GM19438 (cell line): Measurements from ENCODE around the gene SPPL3.

ENCODE experiments used
- ATAC-seq: cut with Tn5 transposase; IDR thresholded peaks from one replicate; pipeline ENCODE4 v1.9.1; 2021; ENCODE audit warnings: low read depth; ENCODE audit not compliant: unreplicated experiment

The SPPL3 gene

DNA sequence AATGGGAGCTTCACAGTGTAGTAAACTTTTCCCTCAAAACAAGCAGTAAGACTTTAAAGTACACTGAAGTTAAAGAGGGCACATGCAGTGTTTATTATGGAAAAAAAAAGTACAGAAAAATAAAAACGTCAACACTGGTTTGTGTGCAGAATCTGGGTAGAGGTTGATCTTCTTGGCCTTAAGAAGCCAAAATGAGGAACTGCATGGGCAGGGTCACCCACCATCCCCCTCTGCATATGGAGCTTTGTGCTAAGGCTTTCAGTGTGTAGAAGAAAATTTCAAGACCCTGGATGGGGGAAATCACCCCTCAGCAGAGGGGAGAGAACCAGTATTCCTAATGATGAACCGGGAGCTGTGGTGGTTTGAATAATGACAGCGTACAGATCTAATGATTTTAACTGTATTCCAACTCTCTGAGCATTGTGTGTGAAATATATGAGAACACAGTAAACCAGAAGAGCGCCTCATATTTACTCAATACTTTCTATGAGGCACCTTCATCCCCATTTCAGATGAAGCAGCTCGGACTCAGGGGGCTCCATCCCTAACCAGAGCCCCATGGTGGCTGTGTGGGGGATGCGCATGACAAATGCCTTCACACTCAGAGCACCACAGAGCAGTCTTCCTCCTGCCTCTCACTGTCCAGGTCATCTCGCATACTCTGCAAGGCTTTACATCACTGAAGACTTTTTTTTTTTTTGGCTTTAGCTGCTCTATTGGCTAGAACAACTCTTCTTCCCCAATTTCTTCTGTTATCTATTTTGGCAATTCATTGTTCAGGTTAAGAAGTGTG, 145.2 kb downstream of the SPPL3 start:
- no peak for ATAC-seq

DNA sequence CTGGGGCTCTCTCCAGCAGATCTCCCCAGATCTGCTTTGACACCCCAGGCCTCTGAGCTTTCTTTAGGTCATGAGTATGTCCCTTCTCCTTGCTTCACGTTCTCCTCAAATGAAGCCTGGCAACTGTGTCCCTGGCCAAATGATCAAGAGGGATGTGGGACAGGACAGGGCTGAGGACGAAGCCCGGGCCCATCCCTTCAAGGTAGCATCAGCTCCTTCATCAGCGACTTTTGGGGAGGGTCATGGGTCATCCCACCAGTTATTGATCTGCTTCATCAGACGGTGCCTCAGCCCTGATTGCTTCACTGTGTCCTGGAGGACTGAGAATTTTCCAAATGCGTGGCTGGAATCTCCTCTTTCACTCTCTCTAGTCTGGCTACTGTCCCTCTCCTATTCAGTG, 146.2 kb downstream of the SPPL3 start:
- no peak for ATAC-seq

DNA sequence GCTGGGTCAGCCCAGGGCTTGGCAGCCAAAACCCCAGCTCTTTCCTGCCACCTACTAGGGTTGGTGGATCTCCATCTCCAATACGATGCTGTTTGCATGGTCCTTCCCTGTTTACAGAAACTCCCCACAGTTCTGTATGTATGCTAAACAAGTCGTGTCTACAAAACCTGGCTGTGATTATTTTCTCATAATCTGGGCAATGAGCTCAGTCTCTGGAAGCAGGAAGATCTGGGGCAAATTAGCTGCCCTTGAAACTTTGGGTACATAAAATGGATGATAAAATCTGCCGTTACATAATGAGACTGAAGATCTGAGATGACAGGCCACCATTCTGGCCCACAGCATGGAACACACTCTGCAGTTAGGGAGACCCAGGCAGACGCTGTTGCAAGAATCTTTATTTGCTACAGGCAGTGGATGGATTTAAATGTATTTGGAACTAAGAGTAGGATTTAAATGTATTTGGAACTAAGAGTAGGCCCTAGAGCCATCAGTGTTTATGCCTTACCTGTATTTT, 146.9 kb downstream of the SPPL3 start:
- no peak for ATAC-seq

DNA sequence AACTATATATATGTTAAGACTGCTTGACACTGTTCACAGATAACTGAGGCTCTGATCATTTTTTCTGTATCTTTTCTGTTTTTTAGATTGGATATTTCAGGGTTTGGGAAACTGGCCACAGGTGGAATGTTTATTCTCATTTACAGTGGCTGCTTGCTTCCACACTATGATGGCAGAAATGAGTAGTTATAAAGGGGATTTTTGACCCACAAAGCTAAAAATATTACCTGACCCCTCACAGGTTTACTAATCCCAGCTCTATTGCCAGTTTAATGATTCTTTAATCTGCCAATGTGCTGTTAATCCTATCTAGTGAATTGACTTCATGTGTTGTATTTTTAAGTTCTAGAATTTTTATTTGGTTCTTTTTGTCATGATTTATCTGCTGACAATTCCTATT, 148.9 kb downstream of the SPPL3 start:
- no peak for ATAC-seq

DNA sequence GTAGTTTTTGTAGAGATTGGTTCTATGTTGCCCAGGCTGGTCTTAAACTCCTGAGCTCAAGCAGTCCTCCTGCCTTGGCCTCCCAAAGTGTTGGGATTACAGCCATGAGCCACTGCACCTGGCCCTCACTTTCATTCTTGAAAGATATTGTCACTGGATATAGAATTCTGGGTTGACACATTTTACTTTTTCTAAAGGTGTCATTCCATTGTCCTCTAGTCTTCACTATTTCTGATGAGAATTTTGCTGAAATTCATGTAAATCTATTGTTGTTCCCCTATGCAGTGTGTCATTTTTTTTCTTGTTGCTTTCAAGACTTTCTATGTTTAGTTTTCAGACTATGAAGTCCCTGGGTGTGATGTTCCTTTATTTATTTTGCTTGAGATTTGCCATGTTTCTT, 149.4 kb downstream of the SPPL3 start:
- ATAC-seq = no peak

DNA sequence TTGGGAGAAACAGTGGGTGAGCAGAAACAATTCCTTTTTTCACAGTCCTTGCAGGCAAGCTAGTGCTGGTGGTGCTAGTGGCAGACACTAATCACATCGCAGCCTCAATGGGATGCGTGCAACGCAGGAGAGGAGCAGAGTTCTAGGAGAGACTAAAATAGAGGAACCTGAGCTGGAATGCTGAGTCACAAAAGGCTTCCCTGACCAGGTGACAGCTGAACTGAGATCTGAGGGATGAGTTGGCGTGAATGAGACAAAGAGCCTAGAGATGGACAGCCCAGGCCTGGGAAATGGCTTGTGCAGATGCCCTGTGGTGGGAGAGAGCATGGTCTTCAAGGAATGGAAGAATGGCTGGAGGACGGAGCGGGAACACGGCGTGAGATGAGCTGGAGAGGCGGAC, 152.8 kb downstream of the SPPL3 start:
- no peak for ATAC-seq

DNA sequence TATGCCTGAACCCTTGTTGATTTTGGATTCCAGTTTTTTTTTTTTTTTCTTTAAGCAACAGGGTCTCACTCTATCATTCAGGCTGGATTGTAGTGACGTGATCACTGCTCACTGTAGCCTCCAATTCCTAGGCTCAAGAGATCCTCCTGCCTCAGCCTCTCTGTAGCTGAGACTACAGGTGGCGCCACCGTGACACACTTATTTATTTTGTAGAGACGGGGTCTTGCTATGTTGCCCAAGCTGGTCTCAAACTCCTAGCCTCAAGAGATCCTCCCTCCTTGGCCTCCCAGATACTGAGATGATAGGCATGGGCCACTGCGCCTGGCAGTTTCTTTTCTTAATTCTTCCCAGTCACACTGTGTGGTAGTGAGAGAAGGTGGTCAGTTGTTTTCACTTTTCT, 153.4 kb downstream of the SPPL3 start:
- ATAC-seq = no peak

DNA sequence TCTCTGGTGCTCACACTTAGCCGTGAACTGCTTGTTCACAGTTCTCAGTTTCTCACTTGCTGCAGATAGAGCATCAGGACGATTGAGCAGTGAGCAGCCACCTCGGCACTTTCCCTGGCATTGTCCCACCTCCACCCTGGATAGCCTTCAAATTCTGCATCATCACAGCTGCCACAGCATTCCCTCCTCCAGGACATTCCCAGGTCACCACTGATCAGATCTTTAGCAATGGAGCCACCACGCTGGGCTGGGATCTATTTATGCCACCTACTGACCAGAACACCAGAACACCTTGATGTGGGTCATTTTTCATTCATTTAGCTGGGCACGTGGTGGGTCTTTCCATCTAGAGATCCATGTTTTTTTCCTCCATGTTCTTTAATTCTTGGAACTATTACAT, 154.9 kb downstream of the SPPL3 start:
- no peak for ATAC-seq

DNA sequence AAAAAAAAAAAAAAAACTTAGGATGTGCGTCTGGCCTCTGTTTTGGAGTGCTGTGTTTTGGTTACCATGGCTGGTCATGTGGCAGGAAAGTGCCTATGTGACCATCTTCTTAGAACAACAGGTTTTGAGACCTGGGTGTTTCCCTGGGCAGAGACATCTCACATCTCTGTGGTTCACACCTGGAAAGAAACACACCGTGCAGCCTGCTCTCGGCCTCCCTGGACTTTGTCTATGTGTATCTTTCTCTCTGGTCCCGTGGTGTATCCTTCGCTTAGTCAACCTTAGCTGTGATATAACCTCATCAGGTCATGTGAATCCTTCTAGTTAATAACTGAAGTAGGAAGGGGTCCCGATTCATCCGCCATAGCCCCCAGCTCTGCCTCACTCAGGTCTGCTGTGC, 155.9 kb downstream of the SPPL3 start:
- no peak for ATAC-seq

DNA sequence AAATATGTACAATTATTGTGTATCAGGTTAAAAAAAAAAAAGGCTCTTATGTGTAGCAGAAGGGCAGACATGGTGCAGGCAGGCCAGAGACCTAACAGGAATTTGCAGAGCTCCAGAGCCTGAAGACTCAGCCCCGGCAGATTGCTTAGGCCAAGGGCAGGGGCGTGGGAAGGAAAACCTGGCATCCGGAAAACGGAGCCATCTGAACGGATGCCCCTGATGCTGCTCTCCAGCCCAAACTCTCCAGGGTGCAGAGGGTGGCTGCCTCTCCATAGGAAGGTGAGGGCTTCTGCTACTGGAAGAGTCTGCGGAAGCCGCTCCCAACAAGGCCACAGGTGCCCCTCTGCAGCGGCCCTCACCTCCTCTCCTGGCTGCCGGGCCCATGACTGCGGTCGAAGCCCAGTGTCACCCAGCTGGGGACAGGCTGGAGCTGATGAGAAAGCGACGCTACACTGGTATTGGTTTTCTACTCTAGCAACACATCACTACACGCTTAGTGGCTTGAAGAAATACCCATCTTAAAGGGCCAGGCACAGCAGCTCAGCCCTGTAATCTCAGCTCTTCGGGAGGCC, 159.2 kb downstream of the SPPL3 start:
- ATAC-seq = no peak

DNA sequence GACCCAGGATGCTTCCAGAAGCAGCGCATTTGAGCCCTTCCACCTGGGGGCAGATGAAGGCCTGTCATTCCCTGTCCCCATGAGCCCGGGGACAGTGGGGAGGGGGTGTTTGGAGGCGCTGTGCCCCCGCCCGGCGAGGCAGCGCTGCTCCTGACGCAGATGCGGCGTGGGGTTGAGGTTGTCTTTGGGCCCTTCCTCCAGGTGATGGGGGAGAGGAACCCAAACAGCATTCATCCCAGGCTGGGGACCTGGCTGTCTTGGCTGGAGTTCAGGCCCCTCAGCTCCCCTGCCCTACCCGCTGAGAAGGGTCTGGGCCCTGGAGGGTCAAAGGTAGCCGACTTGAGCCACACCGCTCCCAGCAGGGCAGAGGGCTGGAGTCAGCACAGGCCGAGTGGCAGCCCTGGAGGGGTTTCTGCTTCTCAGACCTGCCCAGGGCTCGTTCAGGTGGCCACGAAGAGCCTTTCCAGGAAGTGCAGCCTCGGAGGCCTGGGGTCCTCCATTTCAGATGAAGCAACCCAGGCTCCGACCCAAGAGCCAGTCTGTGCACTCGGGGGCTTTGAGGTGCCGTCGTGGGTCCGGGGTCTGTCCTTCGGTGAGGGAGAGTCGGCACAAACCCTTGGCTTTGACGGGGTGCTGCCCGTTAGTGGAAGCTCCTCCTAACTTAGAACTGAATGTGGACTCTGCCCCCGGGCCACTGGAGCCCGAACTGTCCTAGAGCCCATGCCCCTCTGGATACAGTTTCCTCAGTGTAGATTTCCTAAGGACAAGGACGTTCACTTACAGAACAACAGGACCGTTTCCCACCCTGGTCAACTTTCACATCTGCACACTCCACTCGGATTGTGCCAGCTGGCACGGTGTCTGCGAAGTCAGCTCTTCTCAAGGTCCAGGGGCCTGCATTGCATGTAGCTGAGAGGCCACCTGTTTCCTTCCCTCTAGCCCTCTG, 162.4 kb downstream of the SPPL3 start:
- ATAC-seq = no peak

DNA sequence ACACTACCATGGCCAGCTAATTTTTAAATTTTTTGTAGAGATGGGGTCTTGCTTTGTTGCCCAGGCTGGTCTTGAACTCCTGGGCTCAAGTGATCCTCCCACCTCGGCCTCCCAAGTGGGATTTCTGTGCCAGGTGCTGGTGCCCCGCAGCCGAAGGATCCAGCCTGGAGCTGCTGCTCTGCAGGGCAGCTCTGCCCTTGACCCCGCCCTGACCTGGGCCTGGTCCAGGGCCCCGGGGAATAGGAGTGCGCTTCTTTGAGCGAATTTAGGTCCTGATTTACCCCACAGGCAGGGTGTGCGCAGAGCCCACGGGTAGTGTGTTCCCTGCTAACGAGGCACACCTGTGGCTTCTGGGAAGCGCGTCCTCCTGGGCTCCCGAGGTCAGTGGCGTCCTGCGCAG, 163.3 kb downstream of the SPPL3 start:
- no peak for ATAC-seq

DNA sequence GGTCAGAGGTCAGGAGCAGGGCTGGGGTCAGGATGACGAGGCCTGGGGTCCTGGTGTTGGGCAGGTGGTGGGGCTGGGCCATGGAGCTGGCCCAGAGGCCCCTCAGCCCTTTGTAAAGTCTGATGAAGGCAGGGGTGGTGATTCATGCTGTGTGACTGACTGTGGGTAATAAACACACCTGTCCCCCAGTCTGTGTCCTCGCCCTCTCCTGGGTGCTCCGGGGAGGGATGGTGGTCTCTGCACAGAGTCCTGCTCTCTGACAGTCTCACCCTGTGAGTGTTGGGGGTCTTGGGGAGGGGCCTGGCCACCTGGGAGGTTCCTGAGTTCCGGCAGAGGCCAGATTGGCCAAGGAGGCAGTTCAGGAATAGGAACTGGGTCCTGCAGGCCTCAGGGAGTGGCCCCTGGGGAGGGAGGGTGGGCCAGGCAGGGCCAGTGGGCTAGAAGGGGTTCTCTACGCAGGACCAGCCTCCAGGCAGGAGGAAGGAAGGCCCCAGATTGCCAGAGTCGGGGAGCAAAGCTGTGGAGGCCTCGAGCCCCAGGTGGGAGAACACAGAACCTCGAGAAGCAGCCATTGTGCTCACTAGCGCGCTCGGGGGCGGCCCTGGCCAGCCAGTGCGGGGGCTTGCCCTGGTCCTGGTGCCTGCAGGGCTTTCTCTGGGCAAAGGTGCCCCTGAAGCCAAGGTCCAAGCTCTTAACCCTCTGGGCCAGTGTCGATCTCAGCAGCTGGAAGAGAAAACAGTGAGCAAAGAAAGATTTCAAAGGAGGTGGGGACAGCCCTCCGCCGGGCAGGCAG, 164.1 kb downstream of the SPPL3 start:
- no peak for ATAC-seq

DNA sequence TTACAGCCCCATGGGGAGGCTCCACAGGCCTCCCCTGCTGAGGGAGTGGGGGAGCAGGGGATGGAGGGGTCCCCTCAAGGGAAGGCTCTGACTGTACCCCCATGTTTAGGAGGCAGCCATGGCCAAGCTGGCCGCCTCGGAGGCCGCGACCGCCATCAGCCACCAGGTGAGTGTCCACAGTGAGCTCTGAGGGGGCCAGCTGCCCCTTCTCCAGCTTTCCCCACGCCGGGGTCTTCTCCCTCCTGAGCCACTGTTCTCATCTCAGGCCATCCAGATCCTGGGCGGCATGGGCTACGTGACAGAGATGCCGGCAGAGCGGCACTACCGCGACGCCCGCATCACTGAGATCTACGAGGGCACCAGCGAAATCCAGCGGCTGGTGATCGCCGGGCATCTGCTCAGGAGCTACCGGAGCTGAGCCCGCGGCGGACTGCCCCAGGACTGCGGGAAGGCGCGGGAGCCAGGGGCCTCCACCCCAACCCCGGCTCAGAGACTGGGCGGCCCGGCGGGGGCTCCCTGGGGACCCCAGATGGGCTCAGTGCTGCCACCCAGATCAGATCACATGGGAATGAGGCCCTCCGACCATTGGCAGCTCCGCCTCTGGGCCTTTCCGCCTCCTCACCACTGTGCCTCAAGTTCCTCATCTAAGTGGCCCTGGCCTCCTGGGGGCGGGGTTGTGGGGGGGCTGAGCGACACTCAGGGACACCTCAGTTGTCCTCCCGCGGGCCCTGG, 165.0 kb downstream of the SPPL3 start:
- ATAC-seq = no peak

DNA sequence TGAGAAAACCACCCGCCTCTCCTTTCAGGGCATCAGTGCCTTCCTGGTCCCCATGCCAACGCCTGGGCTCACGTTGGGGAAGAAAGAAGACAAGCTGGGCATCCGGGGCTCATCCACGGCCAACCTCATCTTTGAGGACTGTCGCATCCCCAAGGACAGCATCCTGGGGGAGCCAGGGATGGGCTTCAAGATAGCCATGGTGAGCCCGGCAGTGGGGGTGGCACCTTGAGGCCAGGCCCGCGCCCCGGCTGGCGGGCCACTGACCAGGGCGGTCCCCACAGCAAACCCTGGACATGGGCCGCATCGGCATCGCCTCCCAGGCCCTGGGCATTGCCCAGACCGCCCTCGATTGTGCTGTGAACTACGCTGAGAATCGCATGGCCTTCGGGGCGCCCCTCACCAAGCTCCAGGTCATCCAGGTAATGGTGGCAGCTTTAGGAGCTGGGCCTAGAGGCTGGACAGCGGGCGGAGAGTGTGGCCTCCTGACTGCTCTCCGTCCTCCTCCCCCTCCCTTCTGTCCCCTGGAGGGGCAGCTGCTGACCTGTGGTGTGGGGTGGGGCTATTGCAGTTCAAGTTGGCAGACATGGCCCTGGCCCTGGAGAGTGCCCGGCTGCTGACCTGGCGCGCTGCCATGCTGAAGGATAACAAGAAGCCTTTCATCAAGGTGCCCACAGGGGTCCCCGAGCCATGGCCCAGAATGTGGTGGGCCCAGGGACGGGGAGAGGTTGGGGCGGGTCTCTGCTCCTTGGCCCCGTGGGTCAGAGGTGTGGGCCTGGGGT, 165.7 kb downstream of the SPPL3 start:
- ATAC-seq = no peak

DNA sequence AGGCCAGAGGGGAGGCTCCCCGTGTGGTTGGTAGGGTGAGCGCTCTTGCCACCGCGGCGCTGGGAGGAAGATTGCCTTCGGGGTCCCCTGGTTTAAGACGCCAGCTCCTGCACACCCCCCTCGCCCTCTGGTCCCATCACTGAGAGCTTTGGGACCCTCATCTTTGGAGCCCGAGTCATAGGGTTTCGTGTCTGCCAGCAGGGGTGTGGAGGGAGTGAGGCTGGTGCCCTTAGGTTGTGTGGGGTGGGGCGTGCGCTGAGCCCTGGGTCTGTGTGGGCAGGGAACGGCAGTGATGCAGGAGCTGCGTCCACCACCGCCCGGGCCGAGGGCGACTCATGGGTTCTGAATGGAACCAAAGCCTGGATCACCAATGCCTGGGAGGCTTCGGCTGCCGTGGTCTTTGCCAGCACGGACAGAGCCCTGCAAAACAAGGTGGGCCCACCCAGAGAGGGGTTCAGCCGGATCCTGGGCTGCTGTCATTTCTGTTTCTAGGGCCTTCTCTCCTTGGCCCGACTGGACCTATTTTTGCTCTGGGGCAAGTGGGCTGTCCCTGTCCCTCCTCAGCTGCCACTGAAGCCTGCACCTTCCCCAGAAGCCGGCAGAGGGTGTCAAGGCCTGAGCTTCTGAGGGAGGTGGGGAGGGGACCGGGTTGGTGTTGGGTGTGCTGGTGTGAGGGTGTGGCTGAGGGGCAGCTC, 166.5 kb downstream of the SPPL3 start:
- no peak for ATAC-seq

DNA sequence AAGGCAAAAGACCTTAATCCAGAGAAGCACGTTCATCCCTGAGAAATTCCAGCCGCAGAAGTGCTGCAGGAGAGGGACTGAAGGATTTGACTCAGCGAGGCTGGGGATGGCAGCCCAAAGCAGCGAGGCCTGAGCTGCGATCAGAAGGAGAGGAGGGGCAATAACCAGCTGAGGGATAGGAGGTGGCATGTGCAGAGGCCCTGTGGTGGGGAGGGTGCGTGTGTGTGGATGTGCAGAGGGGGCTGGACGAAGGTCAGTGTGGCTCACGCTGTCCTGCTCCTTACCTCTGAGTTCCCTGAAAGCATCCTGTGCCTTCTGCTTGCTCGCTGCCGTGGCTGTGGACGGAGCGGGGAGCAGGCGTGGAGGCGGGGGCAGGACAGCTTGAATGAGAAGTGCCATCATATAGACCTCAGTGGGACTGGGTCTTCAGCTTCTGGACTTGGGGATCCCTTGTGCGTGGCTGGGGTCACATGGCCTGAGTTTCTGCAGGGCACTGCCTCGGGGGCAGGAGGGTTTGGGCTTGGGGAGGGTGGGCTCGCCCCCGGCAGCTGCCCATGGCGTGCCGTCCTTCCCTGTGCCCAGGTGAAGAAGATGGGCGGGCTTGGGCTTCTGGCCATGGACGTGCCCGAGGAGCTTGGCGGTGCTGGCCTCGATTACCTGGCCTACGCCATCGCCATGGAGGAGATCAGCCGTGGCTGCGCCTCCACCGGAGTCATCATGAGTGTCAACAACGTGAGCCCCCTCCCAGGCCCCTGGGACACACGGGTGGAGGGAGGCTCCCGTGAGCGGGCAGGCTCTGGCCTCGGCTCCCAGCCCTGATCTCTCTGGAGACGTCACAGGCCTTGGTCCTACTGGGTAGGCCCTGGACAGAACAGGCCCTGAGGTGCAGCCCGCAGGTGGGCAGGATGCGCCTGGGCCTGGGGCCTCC, 167.5 kb downstream of the SPPL3 start:
- ATAC-seq = no peak
